ENCODE results near the gene TBL1Y.

GRCh38 chrY:7040662-7041061, 130.2 kb downstream of the TBL1Y start:
- TF ChIP-seq POLR2A (IDR thresholded peaks at IDR 0.05; ENCODE audit: low read depth): no peak
- TF ChIP-seq CTCF (IDR thresholded peaks at IDR 0.05): no peak
- TF ChIP-seq POLR2AphosphoS5 (IDR thresholded peaks at IDR 0.05): no peak
- no peak for TF ChIP-seq EP300 (IDR thresholded peaks at IDR 0.05)

Measured in esophagus muscularis mucosa (tissue), 4 donors.